IMR-90 (cell line): ENCODE results near the gene SMG5. TPM values are rescaled to one million over a fixed set of nuclear protein-coding genes. Genes with fewer than 3 reads are reported as not detected.
A peak's percentile ranks its signal among the peaks of the same experiment; 100 is the strongest.

Experiments
- ATAC-seq: fragments of 200-7000 bp; cut with Tn5 transposase; 2 replicates; pipeline ENCODE4 v1.9.1; 2020; ENCODE audit warnings: low read depth, mild to moderate bottlenecking, moderate library complexity
- BruUV-seq: library from RNA; stranded (reverse); fragments of 400-500 nt; replicated peaks from 2 replicates; lab custom pipeline; 2021; lab: Mats Ljungman, UMichigan
- CTCF ChIA-PET: fragments of 300-600 bp; formaldehyde crosslinking; extraction: SDS; loops from one replicate; lab custom pipeline; 2021; ENCODE audit warnings: antibody characterized with exemption; lab: Yijun Ruan, JAX
- POLR2A ChIA-PET: fragments of 300-600 bp; sonication (Branson Sonifier 250); formaldehyde crosslinking; loops from one replicate; lab custom pipeline; 2022; ENCODE audit warnings: antibody characterized with exemption; ENCODE audit not compliant: unreplicated experiment; lab: Charles Lee
- DNase-seq: peaks from one replicate; pipeline ENCODE4 v3.0.0; 2013
- H2AFZ ChIP-seq: replicated peaks from 2 replicates; pipeline ENCODE3; 2013; ENCODE audit warnings: low read length, mild to moderate bottlenecking; ENCODE audit not compliant: poor library complexity
- H2AK5ac ChIP-seq: 2 replicates; pipeline ENCODE4 v1.6.1; 2013; ENCODE audit warnings: low read depth, low read length, inconsistent platforms
- H2AK9ac ChIP-seq: replicated peaks from 2 replicates; pipeline ENCODE3; 2013; ENCODE audit warnings: mild to moderate bottlenecking, low read depth, low read length, moderate library complexity; ENCODE audit not compliant: poor library complexity
- H2BK120ac ChIP-seq: 2 replicates; pipeline ENCODE4 v1.6.1; 2013; ENCODE audit warnings: low read depth, low read length, inconsistent platforms
- H2BK15ac ChIP-seq: 3 replicates; pipeline ENCODE4 v1.6.1; 2013; ENCODE audit warnings: low read depth, low read length, inconsistent platforms
- H2BK20ac ChIP-seq: 2 replicates; pipeline ENCODE4 v1.6.1; 2013; ENCODE audit warnings: low read depth, mild to moderate bottlenecking, inconsistent platforms, low read length, moderate library complexity
- H2BK5ac ChIP-seq: 2 replicates; pipeline ENCODE4 v1.6.1; 2013; ENCODE audit warnings: mild to moderate bottlenecking, low read depth, low read length, inconsistent platforms; ENCODE audit not compliant: poor library complexity, severe bottlenecking
- H3K14ac ChIP-seq: replicated peaks from 2 replicates; pipeline ENCODE4 v1.6.1; 2013; ENCODE audit warnings: low read depth, low read length, inconsistent platforms
- H3K18ac ChIP-seq: 2 replicates; pipeline ENCODE4 v1.6.1; 2013; ENCODE audit warnings: low read depth, low read length, control low read depth
- H3K23ac ChIP-seq: 2 replicates; pipeline ENCODE4 v1.6.1; 2013; ENCODE audit warnings: low read depth, low read length, inconsistent platforms
- H3K27ac ChIP-seq: 2 replicates; pipeline ENCODE4 v1.5.1; 2013; ENCODE audit warnings: mild to moderate bottlenecking, control low read depth, low read length; ENCODE audit not compliant: insufficient read depth
- H3K27me3 ChIP-seq: 2 replicates; pipeline ENCODE4 v1.6.1; 2013; ENCODE audit warnings: low read length; ENCODE audit not compliant: control insufficient read depth, insufficient read depth
- H3K36me3 ChIP-seq: 2 replicates; pipeline ENCODE4 v1.6.1; 2013; ENCODE audit warnings: low read length, mixed read lengths; ENCODE audit not compliant: control insufficient read depth, insufficient read depth
- H3K4ac ChIP-seq: 2 replicates; pipeline ENCODE4 v1.6.1; 2013; ENCODE audit warnings: low read depth, low read length, inconsistent platforms
- H3K4me1 ChIP-seq: 2 replicates; pipeline ENCODE4 v1.6.1; 2013; ENCODE audit warnings: low read length, mixed read lengths; ENCODE audit not compliant: control insufficient read depth, insufficient read depth
- H3K4me2 ChIP-seq: 2 replicates; pipeline ENCODE4 v1.6.1; 2013; ENCODE audit warnings: low read depth, mild to moderate bottlenecking, control low read depth, low read length, moderate library complexity
- H3K4me3 ChIP-seq: 2 replicates; pipeline ENCODE4 v1.5.1; 2013; ENCODE audit warnings: low read depth, mild to moderate bottlenecking, control low read depth, low read length, moderate library complexity; ENCODE audit not compliant: insufficient read depth
- H3K56ac ChIP-seq: 2 replicates; pipeline ENCODE4 v1.6.1; 2013; ENCODE audit warnings: low read length, inconsistent platforms; ENCODE audit not compliant: insufficient read depth; ENCODE audit errors: extremely low read depth
- H3K79me1 ChIP-seq, 2 experiments: 2 replicates each; pipeline ENCODE4 v1.6.1; 2013; ENCODE audit warnings: low read length in 2 of 2, inconsistent platforms in 1 of 2, low read depth in 1 of 2
- H3K9ac ChIP-seq: 2 replicates; pipeline ENCODE4 v1.6.1; 2013; ENCODE audit warnings: low read depth, low read length, control low read depth
- H3K9me1 ChIP-seq: 2 replicates; pipeline ENCODE4 v1.6.1; 2013; ENCODE audit warnings: low read length, inconsistent platforms; ENCODE audit not compliant: insufficient read depth
- H3K9me3 ChIP-seq: 2 replicates; pipeline ENCODE4 v1.6.1; 2013; ENCODE audit warnings: low read length; ENCODE audit not compliant: control insufficient read depth, insufficient read depth
- H4K20me1 ChIP-seq: 2 replicates; pipeline ENCODE4 v1.6.1; 2013; ENCODE audit warnings: low read length, inconsistent platforms; ENCODE audit not compliant: insufficient read depth
- H4K5ac ChIP-seq: 2 replicates; pipeline ENCODE4 v1.6.1; 2013; ENCODE audit warnings: mild to moderate bottlenecking, low read depth, low read length, control low read depth
- H4K8ac ChIP-seq, 2 experiments: 2 replicates each; pipeline ENCODE4 v1.6.1; 2013; ENCODE audit warnings: low read depth in 2 of 2, low read length in 2 of 2, control low read depth in 1 of 2, inconsistent platforms in 1 of 2
- H4K91ac ChIP-seq: 2 replicates; pipeline ENCODE4 v1.6.1; 2013; ENCODE audit warnings: low read depth, low read length, inconsistent platforms; ENCODE audit not compliant: insufficient read depth
- CEBPB ChIP-seq: IDR thresholded peaks from 2 replicates; pipeline ENCODE4 v1.6.1; 2012; ENCODE audit warnings: low read depth, low read length, improper control_type of control experiment
- CHD1 ChIP-seq: IDR thresholded peaks from 2 replicates; pipeline ENCODE4 v1.6.1; 2012; ENCODE audit warnings: low read depth, low read length, improper control_type of control experiment
- FOS ChIP-seq: fragments of 150-350 bp; IDR thresholded peaks from 2 replicates; pipeline ENCODE4 v1.6.1; 2016; ENCODE audit warnings: low read depth, low read length
- RAD21 ChIP-seq: IDR thresholded peaks from 2 replicates; pipeline ENCODE4 v1.6.1; 2012; ENCODE audit warnings: low read length, improper control_type of control experiment
- RFX5 ChIP-seq: IDR thresholded peaks from 2 replicates; pipeline ENCODE4 v1.8.0; 2012; ENCODE audit warnings: low read depth, mild to moderate bottlenecking, low read length, moderate library complexity
- SMC3 ChIP-seq: fragments of 150-350 bp; IDR thresholded peaks from 2 replicates; pipeline ENCODE4 v1.6.1; 2016; ENCODE audit warnings: low read depth, mild to moderate bottlenecking, antibody characterized with exemption, low read length, moderate library complexity
- WGBS, 2 experiments: methylation state at CpG; one replicate each; pipeline versions ENCODE4 v1.1.5 to v1.1.7; 2013; ENCODE audit warnings: missing lambda C conversion rate in 2 of 2; ENCODE audit not compliant: insufficient read length in 1 of 2; ENCODE audit errors: extremely low coverage in 2 of 2; 5-methylcytosine and 5-hydroxymethylcytosine counted together
- dilution Hi-C: fragments of 300-500 bp; cut with HindIII; formaldehyde crosslinking; loops from one replicate; pipeline ENCODE4 v1.14.3; 2018; ENCODE audit warnings: low sequenced_read_pairs; ENCODE audit not compliant: unreplicated experiment
- in situ Hi-C: fragments of 300-500 bp; cut with MboI; formaldehyde crosslinking; loops from 3 replicates; pipeline ENCODE4 v1.14.3; 2019; ENCODE audit warnings: low sequenced_read_pairs, inconsistent platforms, mixed read lengths
- intact Hi-C: fragments of 100-400 bp; cut with micrococcal nuclease; formaldehyde crosslinking; loops from 2 replicates; pipeline ENCODE4 v1.10.0; 2022
- polyA plus RNA-seq, 3 experiments: library from polyadenylated mRNA; depleted of rRNA; stranded (reverse); fragments of >200 nt; gene quantifications; 2 replicates each; pipeline ENCODE4 v1.2.3, GENCODE V29; 2012; ENCODE audit warnings: low replicate concordance in 1 of 3
- total RNA-seq: library from RNA; depleted of rRNA; stranded (reverse); fragments of >200 nt; gene quantifications from 2 replicates; pipeline ENCODE4 v1.2.3, GENCODE V29; 2012

Gene SMG5
- total and polyA plus RNA-seq, 2 of the 4 experiments (the other 2 are of a cell fraction), result 34.7 to 37.3 TPM

- H3K18ac ChIP-seq, result no peak overlapping the region
- TF ChIP-seq FOS (no peak), RFX5 (no peak), SMC3 (no peak), CEBPB (no peak), CHD1 (no peak), RAD21 (no peak)
- peak overlapping the region; percentile 68 for H2AK9ac ChIP-seq
- no peak overlapping the region for H3K4me3 ChIP-seq
- no peak overlapping the region for H2BK15ac ChIP-seq
- dilution Hi-C loops (no loop called here), intact Hi-C loops (no loop called here), in situ Hi-C loops (no loop called here)
- H3K27me3 ChIP-seq, result no peaks in the 10 kb centered on the region
- H3K4me2 ChIP-seq, result no peak overlapping the region
- H4K91ac ChIP-seq, result no peak overlapping the region
- no peak overlapping the region for H3K4ac ChIP-seq
- ATAC-seq (no peak), DNase-seq (no peak)
- no peaks in the 10 kb centered on the region for H3K9me3 ChIP-seq
- H3K27ac ChIP-seq, result no peak overlapping the region
- peaks cover 2% of the 10 kb centered on the region; the same call in 1 of the 2 replicates for H3K4me1 ChIP-seq
- H2AK5ac ChIP-seq, result no peak overlapping the region
- H4K5ac ChIP-seq, result no peak overlapping the region
- no peak overlapping the region for H2BK5ac ChIP-seq
- peaks cover 12% of the 10 kb centered on the region for H3K36me3 ChIP-seq
- no peak overlapping the region for H2BK20ac ChIP-seq
- H3K56ac ChIP-seq, result no peak overlapping the region
- peaks cover 6% of the 10 kb centered on the region; the same call in 1 of the 2 replicates for H3K9me1 ChIP-seq
- no TSS peak for BruUV-seq
- no peak overlapping the region for H3K23ac ChIP-seq
- no peak overlapping the region for H3K14ac ChIP-seq
- no peak overlapping the region for H2AFZ ChIP-seq
- H3K9ac ChIP-seq, result no peak overlapping the region
- ChIA-PET POLR2A (no interaction called here), CTCF (no interaction called here)
- no peak overlapping the region for H4K8ac ChIP-seq
- H3K79me1 ChIP-seq, result peaks cover 3 to 29% of the 10 kb centered on the region in 2 experiments
- 88% methylated on average over 5 of the region's 8 CpGs; no CpG with 5 or more reads in 1 of the 2 experiments for WGBS, 2 experiments
- no peak overlapping the region for H2BK120ac ChIP-seq
- H4K20me1 ChIP-seq, result no peaks in the 10 kb centered on the region
These were observed 10.4 kb upstream of the SMG5 start for GRCh38 chr1:156293098-156293434.
